Neural cell (in vitro differentiated cells): Measurements from ENCODE around the gene AFG1L. TPM values are rescaled to one million over a fixed set of nuclear protein-coding genes. Genes with fewer than 3 reads are reported as not detected.

Source experiments
- H2AFZ ChIP-seq: fragments of 200-600, 300-800 bp; sonication (generic), shearing (Covaris generic); 2 replicates; pipeline ENCODE4 v1.6.0; 2014; ENCODE audit warnings: low read depth, mild to moderate bottlenecking, antibody characterized with exemption, low read length, moderate library complexity
- H3F3A ChIP-seq: fragments of 200-600 bp; shearing (Covaris generic); 2 replicates; pipeline ENCODE4 v1.6.1; 2016; ENCODE audit warnings: mild to moderate bottlenecking, moderate library complexity, mixed read lengths, antibody characterized with exemption, low read length; ENCODE audit not compliant: insufficient read depth, poor library complexity, severe bottlenecking
- H3K27ac ChIP-seq: fragments of 200-600, 300-800 bp; sonication (generic), shearing (Covaris generic); 2 replicates; pipeline ENCODE4 v1.5.1; 2014; ENCODE audit warnings: mild to moderate bottlenecking, low read length, moderate library complexity
- H3K27me3 ChIP-seq: fragments of 300-800, 200-600 bp; sonication (generic), shearing (Covaris generic); 2 replicates; pipeline ENCODE4 v1.6.0; 2014; ENCODE audit warnings: mild to moderate bottlenecking, low read depth, low read length, moderate library complexity; ENCODE audit not compliant: insufficient read depth
- H3K36me3 ChIP-seq: fragments of 300-800, 200-600 bp; sonication (generic), shearing (Covaris generic); 2 replicates; pipeline ENCODE4 v1.5.1; 2014; ENCODE audit warnings: mild to moderate bottlenecking, antibody characterized with exemption, low read length, moderate library complexity; ENCODE audit not compliant: insufficient read depth
- H3K4me2 ChIP-seq: fragments of 300-800, 200-600 bp; sonication (generic), shearing (Covaris generic); 2 replicates; pipeline ENCODE4 v1.6.0; 2014; ENCODE audit warnings: mild to moderate bottlenecking, low read length
- H3K4me3 ChIP-seq: fragments of 300-800, 200-600 bp; sonication (generic), shearing (Covaris generic); 2 replicates; pipeline ENCODE4 v1.5.1; 2014; ENCODE audit warnings: mild to moderate bottlenecking, low read length, moderate library complexity
- H3K79me2 ChIP-seq: fragments of 200-600 bp; shearing (Covaris generic); replicated peaks from 2 replicates; pipeline ENCODE4 v1.6.0; 2014; ENCODE audit warnings: mild to moderate bottlenecking, low read length, moderate library complexity; ENCODE audit not compliant: insufficient read depth
- H3K9ac ChIP-seq: fragments of 300-800, 200-600 bp; sonication (generic), shearing (Covaris generic); 2 replicates; pipeline ENCODE4 v1.6.1; 2016; ENCODE audit warnings: mild to moderate bottlenecking, low read length, mixed read lengths
- H3K9me2 ChIP-seq: fragments of 200-600 bp; shearing (Covaris generic); 2 replicates; pipeline ENCODE4 v1.6.1; 2016; ENCODE audit warnings: mild to moderate bottlenecking, low read length, mixed read lengths; ENCODE audit not compliant: insufficient read depth
- H3K9me3 ChIP-seq: fragments of 200-600, 300-800 bp; sonication (generic), shearing (Covaris generic); 2 replicates; pipeline ENCODE4 v1.6.1; 2016; ENCODE audit warnings: mild to moderate bottlenecking, mixed run types, low read length, moderate library complexity, mixed read lengths
- H4K20me1 ChIP-seq: fragments of 200-600 bp; shearing (Covaris generic); 2 replicates; pipeline ENCODE4 v1.6.1; 2016; ENCODE audit warnings: mild to moderate bottlenecking, mixed run types; ENCODE audit not compliant: insufficient read depth
- EP300 ChIP-seq: fragments of 450-650 bp; conservative IDR thresholded peaks from 2 replicates; pipeline ENCODE4 v1.6.1; 2014; ENCODE audit warnings: antibody characterized with exemption, mild to moderate bottlenecking, moderate library complexity; ENCODE audit not compliant: poor library complexity, severe bottlenecking
- EZH2 ChIP-seq: fragments of 200-600, 300-800 bp; shearing (Covaris generic), sonication (generic); IDR thresholded peaks from 2 replicates; pipeline ENCODE4 v1.6.1; 2014; ENCODE audit warnings: antibody characterized with exemption, low read length, borderline replicate concordance, mild to moderate bottlenecking; ENCODE audit not compliant: insufficient read depth, poor library complexity, severe bottlenecking
- MXI1 ChIP-seq: fragments of 450-650 bp; conservative IDR thresholded peaks from 2 replicates; pipeline ENCODE4 v1.6.1; 2014; ENCODE audit warnings: antibody characterized with exemption, mild to moderate bottlenecking; ENCODE audit not compliant: poor library complexity, severe bottlenecking
- POLR2AphosphoS5 ChIP-seq: IDR thresholded peaks from 2 replicates; pipeline ENCODE4 v1.6.1; 2012
- RAD21 ChIP-seq: fragments of 450-650 bp; conservative IDR thresholded peaks from 2 replicates; pipeline ENCODE4 v1.6.1; 2014; ENCODE audit warnings: antibody characterized with exemption, mild to moderate bottlenecking, moderate library complexity
- SMC3 ChIP-seq: fragments of 450-650 bp; conservative IDR thresholded peaks from 2 replicates; pipeline ENCODE4 v1.6.1; 2014; ENCODE audit warnings: antibody characterized with exemption, mild to moderate bottlenecking, moderate library complexity; ENCODE audit not compliant: poor library complexity
- TAF1 ChIP-seq: IDR thresholded peaks from 2 replicates; pipeline ENCODE4 v1.6.1; 2012; ENCODE audit warnings: low read depth
- polyA plus RNA-seq: library from polyadenylated mRNA; depleted of rRNA; stranded (reverse); fragments of >200 nt; gene quantifications from 2 replicates; pipeline ENCODE4 v1.2.3, GENCODE V29; 2014
- TF ChIP-seq, protein P1 (sequence below): IDR thresholded peaks from 2 replicates; pipeline ENCODE4 v1.6.1; 2012; ENCODE audit warnings: borderline replicate concordance
- TF ChIP-seq, protein P2 (sequence below): fragments of 450-650 bp; IDR thresholded peaks from 2 replicates; pipeline ENCODE4 v1.5.1; 2014; ENCODE audit warnings: antibody characterized with exemption, mild to moderate bottlenecking, moderate library complexity; ENCODE audit not compliant: poor library complexity, severe bottlenecking

Gene AFG1L
- polyA plus RNA-seq, 1 donor from 2014 or later = 3.3 TPM

DNA sequence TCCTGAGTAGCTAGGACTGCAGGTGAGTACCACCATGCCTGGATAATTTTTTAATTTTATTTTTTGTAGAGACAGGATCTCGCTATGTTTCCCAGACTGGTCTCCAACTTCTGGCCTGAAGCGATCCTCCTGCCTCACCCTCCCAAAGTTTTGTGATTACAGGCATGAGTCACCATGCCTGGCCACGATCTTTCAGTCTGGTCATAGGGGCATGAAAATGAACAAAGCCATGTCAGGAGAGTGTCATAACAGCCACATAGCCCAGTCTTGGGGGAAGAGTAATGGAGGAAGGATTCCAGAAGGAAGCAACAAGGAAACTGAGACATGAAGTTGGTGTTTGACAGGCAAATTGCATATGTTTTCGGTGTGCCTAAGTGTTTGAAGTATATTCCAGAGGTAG lies 17.0 kb upstream of the AFG1L start:
- H3K36me3 ChIP-seq = no peaks in the 10 kb centered on the region
- no peaks in the 10 kb centered on the region for H3F3A ChIP-seq
- TF ChIP-seq EP300 (no peak), SMC3 (no peak), MXI1 (no peak), POLR2AphosphoS5 (no peak), RAD21 (no peak), EZH2 (no peak), TAF1 (no peak)
- TF ChIP-seq, protein P1, sequence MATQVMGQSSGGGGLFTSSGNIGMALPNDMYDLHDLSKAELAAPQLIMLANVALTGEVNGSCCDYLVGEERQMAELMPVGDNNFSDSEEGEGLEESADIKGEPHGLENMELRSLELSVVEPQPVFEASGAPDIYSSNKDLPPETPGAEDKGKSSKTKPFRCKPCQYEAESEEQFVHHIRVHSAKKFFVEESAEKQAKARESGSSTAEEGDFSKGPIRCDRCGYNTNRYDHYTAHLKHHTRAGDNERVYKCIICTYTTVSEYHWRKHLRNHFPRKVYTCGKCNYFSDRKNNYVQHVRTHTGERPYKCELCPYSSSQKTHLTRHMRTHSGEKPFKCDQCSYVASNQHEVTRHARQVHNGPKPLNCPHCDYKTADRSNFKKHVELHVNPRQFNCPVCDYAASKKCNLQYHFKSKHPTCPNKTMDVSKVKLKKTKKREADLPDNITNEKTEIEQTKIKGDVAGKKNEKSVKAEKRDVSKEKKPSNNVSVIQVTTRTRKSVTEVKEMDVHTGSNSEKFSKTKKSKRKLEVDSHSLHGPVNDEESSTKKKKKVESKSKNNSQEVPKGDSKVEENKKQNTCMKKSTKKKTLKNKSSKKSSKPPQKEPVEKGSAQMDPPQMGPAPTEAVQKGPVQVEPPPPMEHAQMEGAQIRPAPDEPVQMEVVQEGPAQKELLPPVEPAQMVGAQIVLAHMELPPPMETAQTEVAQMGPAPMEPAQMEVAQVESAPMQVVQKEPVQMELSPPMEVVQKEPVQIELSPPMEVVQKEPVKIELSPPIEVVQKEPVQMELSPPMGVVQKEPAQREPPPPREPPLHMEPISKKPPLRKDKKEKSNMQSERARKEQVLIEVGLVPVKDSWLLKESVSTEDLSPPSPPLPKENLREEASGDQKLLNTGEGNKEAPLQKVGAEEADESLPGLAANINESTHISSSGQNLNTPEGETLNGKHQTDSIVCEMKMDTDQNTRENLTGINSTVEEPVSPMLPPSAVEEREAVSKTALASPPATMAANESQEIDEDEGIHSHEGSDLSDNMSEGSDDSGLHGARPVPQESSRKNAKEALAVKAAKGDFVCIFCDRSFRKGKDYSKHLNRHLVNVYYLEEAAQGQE = no peak
- TF ChIP-seq, protein P2, sequence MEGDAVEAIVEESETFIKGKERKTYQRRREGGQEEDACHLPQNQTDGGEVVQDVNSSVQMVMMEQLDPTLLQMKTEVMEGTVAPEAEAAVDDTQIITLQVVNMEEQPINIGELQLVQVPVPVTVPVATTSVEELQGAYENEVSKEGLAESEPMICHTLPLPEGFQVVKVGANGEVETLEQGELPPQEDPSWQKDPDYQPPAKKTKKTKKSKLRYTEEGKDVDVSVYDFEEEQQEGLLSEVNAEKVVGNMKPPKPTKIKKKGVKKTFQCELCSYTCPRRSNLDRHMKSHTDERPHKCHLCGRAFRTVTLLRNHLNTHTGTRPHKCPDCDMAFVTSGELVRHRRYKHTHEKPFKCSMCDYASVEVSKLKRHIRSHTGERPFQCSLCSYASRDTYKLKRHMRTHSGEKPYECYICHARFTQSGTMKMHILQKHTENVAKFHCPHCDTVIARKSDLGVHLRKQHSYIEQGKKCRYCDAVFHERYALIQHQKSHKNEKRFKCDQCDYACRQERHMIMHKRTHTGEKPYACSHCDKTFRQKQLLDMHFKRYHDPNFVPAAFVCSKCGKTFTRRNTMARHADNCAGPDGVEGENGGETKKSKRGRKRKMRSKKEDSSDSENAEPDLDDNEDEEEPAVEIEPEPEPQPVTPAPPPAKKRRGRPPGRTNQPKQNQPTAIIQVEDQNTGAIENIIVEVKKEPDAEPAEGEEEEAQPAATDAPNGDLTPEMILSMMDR = no peak
- no peak overlapping the region for H2AFZ ChIP-seq
- H3K4me2 ChIP-seq = no peak overlapping the region
- no peak overlapping the region for H3K9ac ChIP-seq
- no peaks in the 10 kb centered on the region for H4K20me1 ChIP-seq
- no peak overlapping the region for H3K27ac ChIP-seq
- H3K4me3 ChIP-seq = no peak overlapping the region
- H3K27me3 ChIP-seq = no peaks in the 10 kb centered on the region
- H3K9me3 ChIP-seq = no peaks in the 10 kb centered on the region
- no peaks in the 10 kb centered on the region for H3K79me2 ChIP-seq
- no peaks in the 10 kb centered on the region for H3K9me2 ChIP-seq

DNA sequence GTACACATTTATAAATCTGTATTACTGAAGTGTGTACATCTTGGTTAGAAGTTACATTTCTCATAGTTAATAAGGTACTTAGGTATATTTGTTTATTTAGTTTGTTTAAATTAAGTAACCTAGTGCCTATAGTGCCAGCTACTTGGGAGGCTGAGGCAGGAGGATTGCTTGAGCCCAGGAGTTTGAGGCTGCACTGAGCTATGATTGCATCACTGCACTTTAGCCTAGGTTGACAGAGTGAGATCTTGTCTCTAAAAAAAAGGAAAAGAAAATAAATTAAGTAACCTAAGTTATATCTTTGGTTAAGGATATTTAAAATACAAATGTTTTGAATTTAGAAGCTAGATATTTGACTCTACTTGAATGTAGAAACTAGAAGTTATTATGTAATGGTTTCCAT lies 9.5 kb upstream of the AFG1L start:
- TF ChIP-seq MXI1 (no peak), RAD21 (no peak), TAF1 (no peak), POLR2AphosphoS5 (no peak), SMC3 (no peak), EZH2 (no peak)
- TF ChIP-seq, protein P1 = no peak
- Histone ChIP-seq H3K9ac (no peak overlapping the region), H3K36me3 (no peaks in the 10 kb centered on the region), H3K9me3 (no peaks in the 10 kb centered on the region), H3K4me3 (no peak overlapping the region), H3K4me2 (no peak overlapping the region), H3K9me2 (no peaks in the 10 kb centered on the region), H3K79me2 (no peaks in the 10 kb centered on the region), H4K20me1 (no peaks in the 10 kb centered on the region), H2AFZ (no peak overlapping the region), H3F3A (no peaks in the 10 kb centered on the region), H3K27ac (no peak overlapping the region), H3K27me3 (no peaks in the 10 kb centered on the region)
